Measurements from ENCODE around the gene SYT17.
A peak's percentile ranks its signal among the peaks of the same experiment; 100 is the strongest.

SYT17 gene

GRCh38 chr16:19210968-19211367 is 42.9 kb downstream of the SYT17 start:
- DNase-seq (ENCODE audit: extremely low read depth in 1 of 2, low read depth in 1 of 2): no peak

GRCh38 chr16:19212059-19212458 is 44.0 kb downstream of the SYT17 start:
- DNase-seq (ENCODE audit: extremely low read depth in 1 of 2, low read depth in 1 of 2): no peak

GRCh38 chr16:19213885-19214284 is 45.8 kb downstream of the SYT17 start:
- DNase-seq (ENCODE audit: extremely low read depth in 1 of 2, low read depth in 1 of 2): no peak

GRCh38 chr16:19215705-19216104 is 47.7 kb downstream of the SYT17 start:
- no peak for DNase-seq (ENCODE audit: extremely low read depth in 1 of 2, low read depth in 1 of 2)

- DNase-seq (ENCODE audit: extremely low read depth in 1 of 2, low read depth in 1 of 2): no peak
Observed at GRCh38 chr16:19218581-19218980, 50.5 kb downstream of the SYT17 start.

- DNase-seq (ENCODE audit: extremely low read depth in 1 of 2, low read depth in 1 of 2): no peak
Observed at GRCh38 chr16:19219836-19220235, 51.8 kb downstream of the SYT17 start.

GRCh38 chr16:19223235-19224170 is 55.5 kb downstream of the SYT17 start:
- peak; percentile 3 to 5 for DNase-seq (ENCODE audit: extremely low read depth in 1 of 2, low read depth in 1 of 2)

- no peak for DNase-seq (ENCODE audit: extremely low read depth in 1 of 2, low read depth in 1 of 2)
Observed at GRCh38 chr16:19225651-19226050, 57.6 kb downstream of the SYT17 start.

- DNase-seq (ENCODE audit: extremely low read depth in 1 of 2, low read depth in 1 of 2): no peak
Observed at GRCh38 chr16:19227643-19228042, 59.6 kb downstream of the SYT17 start.

- DNase-seq (ENCODE audit: extremely low read depth in 1 of 2, low read depth in 1 of 2): no peak
Observed at GRCh38 chr16:19228052-19228451, 60.0 kb downstream of the SYT17 start.

GRCh38 chr16:19228575-19228974 is 60.5 kb downstream of the SYT17 start:
- no peak for DNase-seq (ENCODE audit: extremely low read depth in 1 of 2, low read depth in 1 of 2)

- no peak for DNase-seq (ENCODE audit: extremely low read depth in 1 of 2, low read depth in 1 of 2)
Observed at GRCh38 chr16:19230575-19230974, 62.5 kb downstream of the SYT17 start.

GRCh38 chr16:19231881-19232280 is 63.8 kb downstream of the SYT17 start:
- DNase-seq (ENCODE audit: extremely low read depth in 1 of 2, low read depth in 1 of 2): no peak

- no peak for DNase-seq (ENCODE audit: extremely low read depth in 1 of 2, low read depth in 1 of 2)
Observed at GRCh38 chr16:19232988-19233387, 64.9 kb downstream of the SYT17 start.

- DNase-seq (ENCODE audit: extremely low read depth in 1 of 2, low read depth in 1 of 2): no peak
Observed at GRCh38 chr16:19235478-19235877, 67.4 kb downstream of the SYT17 start.

GRCh38 chr16:19235886-19236285 is 67.8 kb downstream of the SYT17 start:
- no peak for DNase-seq (ENCODE audit: extremely low read depth in 1 of 2, low read depth in 1 of 2)

- DNase-seq (ENCODE audit: extremely low read depth in 1 of 2, low read depth in 1 of 2): no peak
Observed at GRCh38 chr16:19236561-19237209, 68.6 kb downstream of the SYT17 start.

GRCh38 chr16:19238406-19238805 is 70.4 kb downstream of the SYT17 start:
- DNase-seq (ENCODE audit: extremely low read depth in 1 of 2, low read depth in 1 of 2): no peak

- DNase-seq (ENCODE audit: extremely low read depth in 1 of 2, low read depth in 1 of 2): no peak
Observed at GRCh38 chr16:19239511-19240155, 71.6 kb downstream of the SYT17 start.

GRCh38 chr16:19240494-19240893 is 72.5 kb downstream of the SYT17 start:
- no peak for DNase-seq (ENCODE audit: extremely low read depth in 1 of 2, low read depth in 1 of 2)

- no peak for DNase-seq (ENCODE audit: extremely low read depth in 1 of 2, low read depth in 1 of 2)
Observed at GRCh38 chr16:19241512-19241911, 73.5 kb downstream of the SYT17 start.

GRCh38 chr16:19242186-19242585 is 74.1 kb downstream of the SYT17 start:
- DNase-seq (ENCODE audit: extremely low read depth in 1 of 2, low read depth in 1 of 2): no peak

All from stimulated activated CD8-positive, alpha-beta memory T cell treated with anti-CD3 and anti-CD28 coated beads, Interleukin-7, amount 100 ng/mL, for 48 hours (primary cell).